Esophagus (tissue), 2 donors: ENCODE data around the gene FAIM2. TPM values are rescaled to one million over a fixed set of nuclear protein-coding genes. Genes with fewer than 3 reads are reported as not detected.

Experiments
- H3K27ac ChIP-seq, 2 donors: one replicate each; pipeline ENCODE4 v1.5.1; 2013; ENCODE audit warnings: low read depth in 2 of 2, mild to moderate bottlenecking in 2 of 2, inconsistent platforms in 1 of 2, low read length in 1 of 2, moderate library complexity in 1 of 2
- H3K27me3 ChIP-seq, 2 donors: one replicate each; pipeline ENCODE4 v1.6.1; 2013; ENCODE audit warnings: low read length in 2 of 2, control low read depth in 1 of 2, mild to moderate bottlenecking in 1 of 2; ENCODE audit not compliant: insufficient read depth in 2 of 2, control insufficient read depth in 1 of 2
- H3K36me3 ChIP-seq, 2 donors: one replicate each; pipeline ENCODE4 v1.6.1; 2013; ENCODE audit warnings: low read length in 1 of 2; ENCODE audit not compliant: control insufficient read depth in 2 of 2, insufficient read depth in 2 of 2
- H3K4me1 ChIP-seq, 2 donors: one replicate each; pipeline ENCODE4 v1.6.1; 2013; ENCODE audit warnings: low read length in 1 of 2; ENCODE audit not compliant: control insufficient read depth in 2 of 2, insufficient read depth in 2 of 2
- H3K4me3 ChIP-seq, 2 donors: one replicate each; pipeline ENCODE4 v1.5.1; 2013; ENCODE audit warnings: low read length in 2 of 2, mild to moderate bottlenecking in 2 of 2, low read depth in 1 of 2, moderate library complexity in 1 of 2
- H3K9me3 ChIP-seq, 2 donors: one replicate each; pipeline ENCODE4 v1.6.1; 2013; ENCODE audit warnings: mild to moderate bottlenecking in 2 of 2, low read depth in 1 of 2, low read length in 1 of 2, moderate library complexity in 1 of 2; ENCODE audit not compliant: control insufficient read depth in 2 of 2, insufficient read depth in 1 of 2
- WGBS, 2 donors: extraction: QIAGEN DNeasy Blood & Tissue Kit; methylation state at CpG; one replicate each; pipeline ENCODE4 v1.1.7; 2013; 5-methylcytosine and 5-hydroxymethylcytosine counted together
- polyA plus RNA-seq, 2 donors: library from polyadenylated mRNA; stranded (reverse); fragments of 200-250 nt; gene quantifications; one replicate each; pipeline ENCODE4 v1.2.3, GENCODE V29; 2013
- donor health status: healthy with polysubstance abuse.
- donor health status: Bipolar disorder and iron deficiency.

Gene FAIM2
- polyA plus RNA-seq, 2 donors: 0.36 to 0.39 TPM

- no peaks in the 10 kb centered on the region for H3K27me3 ChIP-seq
- peaks cover 6 to 28% of the 10 kb centered on the region in 2 donors for H3K4me1 ChIP-seq
- H3K27ac ChIP-seq: peak overlapping the region; percentile 71 to 87
- 93 to 100% methylated on average over 1 of the region's 1 CpG for WGBS, 2 donors
- H3K9me3 ChIP-seq: no peaks in the 10 kb centered on the region
- no peaks in the 10 kb centered on the region for H3K36me3 ChIP-seq
- H3K4me3 ChIP-seq: no peak overlapping the region
Measured at GRCh38 chr12:49939707-49940106, 36.0 kb upstream of the FAIM2 start.

GRCh38 chr12:49939307-49939706 lies 35.6 kb upstream of the FAIM2 start:
- no peak overlapping the region for H3K4me3 ChIP-seq
- no peaks in the 10 kb centered on the region for H3K9me3 ChIP-seq
- H3K36me3 ChIP-seq: no peaks in the 10 kb centered on the region
- H3K27me3 ChIP-seq: no peaks in the 10 kb centered on the region
- peak overlapping the region; percentile 71 to 87 for H3K27ac ChIP-seq
- H3K4me1 ChIP-seq: peaks cover 6 to 28% of the 10 kb centered on the region in 2 donors

GRCh38 chr12:49937639-49938300 lies 34.1 kb upstream of the FAIM2 start:
- H3K9me3 ChIP-seq: no peaks in the 10 kb centered on the region
- H3K4me3 ChIP-seq: no peak overlapping the region
- H3K27ac ChIP-seq: peak overlapping the region; percentile 90 to 96
- 62 to 69% methylated on average over 8 of the region's 8 CpGs for WGBS, 2 donors
- no peaks in the 10 kb centered on the region for H3K27me3 ChIP-seq
- H3K36me3 ChIP-seq: no peaks in the 10 kb centered on the region
- peaks cover 6 to 21% of the 10 kb centered on the region in 2 donors for H3K4me1 ChIP-seq

DNA sequence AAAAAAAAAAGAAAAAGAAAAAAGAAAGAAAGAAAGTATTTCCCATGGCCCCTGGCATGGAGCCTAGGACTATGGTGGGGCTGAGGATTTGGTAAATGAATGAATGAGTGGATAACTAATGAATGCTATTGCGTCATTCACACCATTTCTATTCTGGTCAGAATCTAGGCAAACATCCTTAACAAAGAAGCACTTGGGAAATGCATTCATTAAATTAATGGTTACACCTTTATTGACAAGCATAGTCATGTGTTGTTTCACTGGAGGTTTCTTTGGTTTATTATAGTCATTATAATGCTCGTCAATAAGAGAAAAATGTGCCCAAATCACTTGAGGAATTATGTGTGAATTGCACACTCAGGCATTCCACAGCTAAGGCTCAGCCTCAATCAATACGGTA lies 33.2 kb upstream of the FAIM2 start:
- no peaks in the 10 kb centered on the region for H3K27me3 ChIP-seq
- no peaks in the 10 kb centered on the region for H3K36me3 ChIP-seq
- peak overlapping the region; percentile 16 to 96 for H3K27ac ChIP-seq
- peaks cover 6 to 17% of the 10 kb centered on the region in 2 donors for H3K4me1 ChIP-seq
- H3K9me3 ChIP-seq: no peaks in the 10 kb centered on the region
- no peak overlapping the region for H3K4me3 ChIP-seq
- 55 to 67% methylated on average over 3 of the region's 3 CpGs for WGBS, 2 donors

- Histone ChIP-seq H3K36me3 (no peaks in the 10 kb centered on the region), H3K27ac (no peak overlapping the region), H3K9me3 (no peaks in the 10 kb centered on the region), H3K27me3 (no peaks in the 10 kb centered on the region), H3K4me1 (peaks cover 4 to 12% of the 10 kb centered on the region in 2 donors), H3K4me3 (no peak overlapping the region)
- 89 to 91% methylated on average over 3 of the region's 3 CpGs for WGBS, 2 donors
Measured at GRCh38 chr12:49934505-49934904, 30.8 kb upstream of the FAIM2 start.

DNA sequence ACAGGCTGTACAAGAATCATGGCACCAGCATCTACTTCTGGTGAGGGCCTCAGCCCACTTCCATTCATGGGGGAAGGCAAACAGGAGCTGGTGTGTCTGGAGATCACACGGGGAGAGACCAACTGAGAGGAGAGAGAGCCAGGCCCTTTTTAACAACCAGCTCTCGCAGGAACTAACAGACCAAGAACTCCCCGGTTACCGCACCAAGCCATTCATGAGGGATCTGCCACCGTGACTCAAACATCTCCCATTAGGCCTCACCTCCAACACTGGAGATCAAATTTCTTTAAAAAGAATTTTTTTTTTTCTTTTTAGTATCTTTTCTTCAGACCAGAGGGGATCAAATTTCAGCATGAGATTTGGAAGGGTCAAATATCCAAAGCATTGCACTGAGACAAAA lies 30.1 kb upstream of the FAIM2 start:
- no peaks in the 10 kb centered on the region for H3K9me3 ChIP-seq
- H3K4me3 ChIP-seq: no peak overlapping the region
- no peak overlapping the region for H3K27ac ChIP-seq
- peaks cover 3 to 13% of the 10 kb centered on the region in 2 donors for H3K4me1 ChIP-seq
- WGBS, 2 donors: 82 to 87% methylated on average over 5 of the region's 5 CpGs
- no peaks in the 10 kb centered on the region for H3K27me3 ChIP-seq
- no peaks in the 10 kb centered on the region for H3K36me3 ChIP-seq

DNA sequence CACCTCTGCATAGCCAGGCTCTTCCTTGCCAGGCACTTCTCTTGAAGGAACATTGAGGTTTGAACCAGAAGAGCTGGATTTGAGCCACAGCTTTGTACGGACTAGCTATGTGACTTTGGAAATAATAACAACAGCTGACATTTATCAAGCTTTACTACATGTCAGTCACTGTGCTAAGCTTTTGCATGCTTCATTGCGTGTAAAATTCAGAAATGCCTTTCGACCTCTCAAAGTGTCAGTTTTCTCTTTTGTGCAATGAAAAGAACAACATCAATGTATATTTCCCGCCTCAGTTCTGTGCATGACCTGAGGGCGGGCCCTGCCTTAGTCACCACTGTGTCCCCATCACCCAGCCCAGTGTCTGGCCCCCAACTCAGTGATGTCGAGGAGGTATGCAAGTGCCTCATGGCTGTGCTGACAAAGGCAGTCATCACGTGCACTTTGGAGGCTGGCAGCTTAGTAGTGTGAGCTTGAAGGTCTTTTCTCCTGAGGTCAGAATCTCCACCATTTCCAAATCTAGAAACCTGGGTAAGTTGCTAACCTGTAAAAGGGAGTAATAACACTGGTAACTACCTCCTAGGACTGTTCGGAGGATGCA lies 28.9 kb upstream of the FAIM2 start:
- peaks cover 0 to 2% of the 10 kb centered on the region in 2 donors for H3K9me3 ChIP-seq
- H3K27ac ChIP-seq: peak overlapping the region; percentile 56 to 64
- H3K27me3 ChIP-seq: no peaks in the 10 kb centered on the region
- H3K36me3 ChIP-seq: no peaks in the 10 kb centered on the region
- no peak overlapping the region for H3K4me3 ChIP-seq
- WGBS, 2 donors: 64 to 66% methylated on average over 8 of the region's 8 CpGs
- peaks cover 0 to 9% of the 10 kb centered on the region in 2 donors for H3K4me1 ChIP-seq

DNA sequence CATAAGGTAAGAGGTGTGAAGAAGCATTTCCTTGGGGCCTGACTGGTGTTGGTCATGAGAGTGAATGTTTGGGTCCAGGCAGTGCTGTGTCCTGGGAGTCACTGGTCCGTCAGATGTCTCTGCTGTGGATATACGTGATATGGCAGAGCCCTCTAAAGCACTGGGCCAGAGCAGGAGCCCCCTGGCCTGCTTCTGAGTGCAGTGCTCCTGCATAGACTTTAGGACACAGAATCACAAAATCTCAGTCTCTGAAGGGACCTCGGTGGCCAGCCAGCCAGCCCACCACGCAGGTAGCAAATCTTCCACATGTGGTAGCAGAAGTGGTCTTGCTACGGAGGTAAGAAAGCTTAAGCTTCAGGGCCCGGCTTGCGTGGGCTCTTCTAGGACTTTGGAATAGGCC lies 28.3 kb upstream of the FAIM2 start:
- 72 to 73% methylated on average over 7 of the region's 7 CpGs for WGBS, 2 donors
- H3K27ac ChIP-seq: peak overlapping the region; percentile 56 to 64

GRCh38 chr12:49930515-49931288 lies 27.0 kb upstream of the FAIM2 start:
- WGBS, 2 donors: 46 to 63% methylated on average over 3 of the region's 3 CpGs
- Histone ChIP-seq H3K9me3 (peaks cover 0 to 2% of the 10 kb centered on the region in 2 donors), H3K27me3 (no peaks in the 10 kb centered on the region), H3K4me1 (peaks cover 0 to 6% of the 10 kb centered on the region in 2 donors), H3K27ac (no peak overlapping the region), H3K4me3 (no peak overlapping the region), H3K36me3 (no peaks in the 10 kb centered on the region)

More for the DNA sequence above, 28.3 kb upstream of the FAIM2 start:
- Histone ChIP-seq H3K36me3 (no peaks in the 10 kb centered on the region), H3K4me3 (no peak overlapping the region), H3K9me3 (peaks cover 0 to 2% of the 10 kb centered on the region in 2 donors), H3K4me1 (peaks cover 0 to 6% of the 10 kb centered on the region in 2 donors), H3K27me3 (no peaks in the 10 kb centered on the region)
